ACHN (cell line): ENCODE data around the gene CASP10.

Experiments used
- DNase-seq: peaks from one replicate; pipeline ENCODE4 v3.0.0-alpha.2; 2015
- in situ Hi-C: cut with HindIII; loops from 2 replicates; pipeline ENCODE4 v1.10.0; 2017; ENCODE audit warnings: low sequenced_read_pairs, low pct_ligation_motif_present, low pct_unique_long_range_greater_than_20kb

The CASP10 gene

DNA sequence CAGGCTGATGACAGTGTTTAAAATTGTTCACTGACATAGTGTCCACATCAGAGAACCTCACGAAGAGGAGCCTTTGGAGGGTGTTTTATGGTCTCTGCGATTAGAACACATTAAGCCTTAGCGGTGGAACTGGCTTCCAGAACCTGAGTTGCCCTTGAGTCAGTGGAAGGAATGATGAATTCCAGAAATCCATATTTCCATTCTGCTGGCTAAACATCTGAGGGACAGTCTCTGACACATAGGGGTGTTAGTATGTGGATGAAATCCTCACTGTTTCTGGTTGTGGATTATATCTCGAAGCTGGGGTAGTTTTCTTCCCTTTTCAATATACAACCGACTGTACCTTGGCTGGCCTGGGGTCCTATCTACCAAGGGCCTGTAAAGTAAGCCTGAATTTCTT is 4.0 kb downstream of the CASP10 start:
- in situ Hi-C loops, result loop anchor here (10.0 kb wide), 1 partner anchor 282 kb away; no protein-coding TSS in a partner anchor
- DNase-seq, result no peak

DNA sequence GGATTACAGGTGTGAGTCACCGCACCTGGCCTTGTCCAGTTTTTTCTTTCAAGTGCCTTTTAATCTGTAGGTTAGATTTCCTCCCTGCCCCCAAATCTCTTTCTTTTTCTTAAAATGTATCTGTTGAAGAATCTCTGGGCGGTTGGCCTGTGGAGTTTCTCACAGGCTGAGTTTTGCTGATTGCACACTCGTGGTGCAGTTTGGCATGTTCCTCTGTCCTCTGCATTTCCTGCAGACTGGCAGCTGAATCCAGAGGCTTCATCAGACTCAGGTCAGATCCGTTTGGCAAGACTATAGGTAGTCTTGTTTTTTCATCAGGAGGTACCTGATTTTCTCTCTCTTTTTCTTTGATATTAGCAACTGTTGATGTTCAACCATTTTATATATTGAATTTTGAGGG is 5.5 kb downstream of the CASP10 start:
- in situ Hi-C loops, result loop anchor here (10.0 kb wide), 1 partner anchor 284 kb away; no protein-coding TSS in a partner anchor
- DNase-seq, result no peak

DNA sequence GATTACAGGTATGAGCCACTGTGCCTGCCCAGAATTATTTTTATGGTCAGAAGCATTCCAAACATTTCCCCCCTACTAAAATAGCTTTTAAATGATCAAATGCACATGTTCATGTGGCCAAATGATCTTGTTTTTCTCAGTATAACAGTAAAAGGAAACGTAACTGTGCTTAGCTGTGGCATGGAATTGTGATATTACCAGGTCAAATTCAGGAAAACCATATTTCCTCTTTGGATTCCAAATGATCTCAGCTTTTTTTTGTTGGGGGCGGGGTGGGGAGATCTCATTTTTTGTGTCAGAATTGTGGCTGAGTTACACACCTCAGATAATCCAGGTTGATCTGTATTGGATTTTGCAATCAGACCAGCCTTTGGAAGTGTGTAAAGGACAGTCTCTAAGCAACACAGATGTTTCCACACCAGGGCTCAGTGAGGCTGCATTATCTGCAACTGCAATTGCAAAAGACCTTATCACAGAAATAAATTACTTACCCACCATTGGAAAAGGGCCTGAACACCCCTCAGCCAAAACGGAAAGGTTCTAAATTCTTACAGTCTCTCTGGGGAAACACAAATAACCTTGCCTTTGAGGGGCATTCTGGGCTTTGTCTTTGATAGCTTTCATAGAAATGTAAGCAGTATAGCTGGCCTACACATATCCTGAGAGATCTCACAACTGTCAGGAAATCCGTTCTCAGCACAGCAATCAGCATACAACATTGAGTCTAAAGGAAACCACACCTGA is 8.4 kb downstream of the CASP10 start:
- in situ Hi-C loops, result no loop called here
- no peak for DNase-seq

DNA sequence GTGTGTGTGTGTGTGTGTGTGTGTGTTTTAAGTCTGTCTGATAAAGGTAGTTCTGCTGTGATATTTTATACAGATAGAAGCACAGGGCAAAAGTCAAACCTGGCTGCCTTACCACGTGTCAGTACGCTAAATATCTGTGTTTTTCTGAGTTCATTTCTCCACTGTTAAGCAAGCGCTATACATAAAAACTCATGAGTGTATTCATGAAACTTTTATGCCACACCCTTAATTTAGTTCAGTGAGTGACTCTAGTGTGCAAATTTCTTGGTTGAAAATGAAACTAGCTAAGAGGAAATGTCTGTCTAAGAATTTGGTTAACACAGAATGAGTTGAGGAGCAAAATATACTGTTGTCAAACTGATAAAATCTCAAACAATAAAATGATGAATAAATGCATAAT is 11.2 kb downstream of the CASP10 start:
- DNase-seq, result no peak
- in situ Hi-C loops, result no loop called here

DNA sequence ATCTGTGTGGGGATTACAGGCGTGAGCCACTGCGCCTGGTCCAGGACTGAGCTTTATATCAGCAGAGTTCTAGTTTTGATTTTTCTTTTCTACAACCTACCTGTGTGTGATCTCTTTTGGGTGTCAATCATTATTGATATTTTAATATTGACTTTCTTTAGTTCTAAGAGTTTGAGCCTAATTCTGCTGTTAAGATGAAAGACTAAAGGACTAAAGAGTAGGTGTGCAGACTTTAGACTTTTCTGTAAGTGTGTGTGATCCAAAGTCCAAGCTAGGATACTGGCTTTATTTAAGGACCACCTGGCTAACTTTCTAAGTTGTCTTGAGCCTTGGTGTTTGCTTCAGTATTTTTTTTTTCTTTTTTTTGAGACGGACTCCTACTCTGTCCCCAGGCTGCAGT is 12.4 kb downstream of the CASP10 start:
- no peak for DNase-seq
- in situ Hi-C loops, result no loop called here

DNA sequence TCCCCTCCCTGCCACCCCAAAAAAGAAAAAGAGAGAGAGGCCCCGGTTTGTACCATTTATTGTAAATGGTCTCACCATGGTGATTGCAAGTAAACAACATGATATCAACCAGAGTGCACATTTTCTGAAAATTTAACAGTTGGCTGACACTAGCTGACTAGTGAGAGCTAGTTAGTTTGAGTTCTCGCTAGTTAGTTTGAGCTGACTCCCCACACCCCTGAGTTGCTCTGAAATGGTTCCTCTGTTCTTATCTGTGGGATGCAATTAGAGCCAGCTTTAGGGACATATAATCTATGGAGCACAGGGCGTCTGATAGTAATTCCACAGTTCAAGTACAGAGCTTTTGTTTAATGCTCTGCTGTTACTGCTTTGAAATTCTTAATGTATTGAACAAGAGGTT is 13.1 kb downstream of the CASP10 start:
- no peak for DNase-seq
- in situ Hi-C loops, result no loop called here

DNA sequence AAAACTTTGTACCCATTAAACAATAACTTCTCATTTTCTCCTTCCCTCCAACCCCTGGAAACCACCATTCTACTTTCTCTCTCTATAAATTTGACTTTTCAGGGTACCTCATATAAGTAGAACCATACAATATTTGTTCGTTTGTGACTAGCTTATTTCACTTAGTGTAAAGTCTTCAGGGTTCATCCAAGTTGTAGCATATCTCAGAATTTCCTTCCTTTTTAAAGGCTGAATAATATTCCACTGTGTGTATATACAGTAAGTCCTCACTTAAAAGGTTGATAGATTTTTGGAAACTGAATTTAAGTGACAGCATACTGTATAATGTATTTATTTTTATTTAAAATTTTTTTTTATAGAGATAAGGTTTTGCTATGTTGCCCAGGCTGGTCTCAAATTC is 13.9 kb downstream of the CASP10 start:
- in situ Hi-C loops, result no loop called here
- DNase-seq, result no peak

DNA sequence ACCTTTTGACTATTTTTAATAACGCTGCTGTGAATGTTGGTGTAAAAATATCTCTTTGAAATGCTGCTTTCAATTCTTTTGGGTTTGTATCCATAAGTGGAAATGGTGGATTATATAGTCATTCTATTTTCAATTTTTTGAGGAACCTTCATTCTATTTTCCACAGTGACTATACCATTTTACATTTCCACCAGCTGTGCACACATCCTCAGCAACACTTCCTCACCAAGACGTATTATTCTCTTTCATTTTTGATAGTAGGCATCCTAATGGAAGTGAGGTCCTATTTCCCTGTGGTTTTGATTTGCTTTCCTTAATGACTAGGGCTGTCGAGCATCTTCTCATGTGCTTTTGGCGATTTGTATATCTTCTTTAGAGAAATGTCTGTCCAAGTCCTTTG is 14.8 kb downstream of the CASP10 start:
- in situ Hi-C loops, result no loop called here

DNA sequence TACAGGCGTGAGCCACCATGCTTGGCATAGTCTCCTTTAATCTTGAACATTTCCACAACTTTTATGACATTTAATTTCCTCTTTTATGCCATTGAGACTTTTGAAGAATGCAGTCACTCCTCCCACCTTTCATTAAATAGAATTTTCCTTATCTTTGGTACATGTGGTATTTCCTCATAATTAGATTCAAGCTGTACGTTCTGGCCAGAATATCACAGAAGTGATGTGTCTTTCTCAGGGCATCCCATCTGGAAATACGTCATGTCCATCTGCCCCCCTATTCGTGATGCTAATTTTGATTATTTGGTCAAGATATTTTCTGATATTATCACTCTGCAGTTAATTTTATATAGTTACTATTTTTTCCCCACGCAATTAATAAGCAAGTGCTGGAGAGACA is 16.9 kb downstream of the CASP10 start:
- in situ Hi-C loops, result no loop called here
- DNase-seq, result no peak

More for the DNA sequence above, 14.8 kb downstream of the CASP10 start:
- no peak for DNase-seq

DNA sequence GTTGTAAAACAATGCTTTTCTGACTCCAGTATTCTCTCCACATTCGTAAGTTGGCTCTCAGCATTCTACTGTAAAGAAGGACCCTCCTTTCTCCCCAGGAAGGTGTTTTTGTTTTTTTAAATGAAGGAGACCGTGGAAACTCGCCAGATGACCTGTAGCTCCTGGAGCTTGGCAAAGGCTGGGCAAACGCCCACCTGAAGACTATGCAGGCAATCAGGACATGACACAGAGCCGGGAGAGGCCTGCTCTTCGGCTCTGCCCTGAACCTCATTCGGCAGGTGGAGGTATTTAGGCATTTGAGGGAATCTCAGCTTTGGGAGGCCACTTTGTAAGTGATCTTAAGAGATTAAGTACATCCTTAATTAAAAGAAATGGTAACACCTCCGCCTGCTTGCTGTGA is 17.4 kb downstream of the CASP10 start:
- in situ Hi-C loops, result no loop called here
- DNase-seq, result no peak

DNA sequence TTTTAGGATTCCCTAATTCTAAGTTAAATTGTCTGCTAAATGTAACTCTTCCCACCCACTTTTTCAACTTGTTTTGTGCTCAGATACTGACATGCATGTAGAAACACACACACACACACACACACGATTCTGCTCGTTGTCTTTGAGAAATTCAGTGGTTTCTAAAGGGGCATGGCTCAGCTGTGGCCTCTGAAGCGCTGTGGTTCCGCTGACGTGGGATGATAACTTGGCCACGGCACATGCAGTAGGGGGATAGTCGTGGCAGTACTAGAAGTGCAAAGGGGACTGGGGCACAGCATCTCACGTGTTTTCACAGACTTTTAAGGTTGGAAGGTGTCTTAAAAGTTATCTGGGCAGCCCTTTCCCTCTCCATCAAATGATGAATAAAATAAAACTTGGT is 18.4 kb downstream of the CASP10 start:
- in situ Hi-C loops, result no loop called here
- no peak for DNase-seq

DNA sequence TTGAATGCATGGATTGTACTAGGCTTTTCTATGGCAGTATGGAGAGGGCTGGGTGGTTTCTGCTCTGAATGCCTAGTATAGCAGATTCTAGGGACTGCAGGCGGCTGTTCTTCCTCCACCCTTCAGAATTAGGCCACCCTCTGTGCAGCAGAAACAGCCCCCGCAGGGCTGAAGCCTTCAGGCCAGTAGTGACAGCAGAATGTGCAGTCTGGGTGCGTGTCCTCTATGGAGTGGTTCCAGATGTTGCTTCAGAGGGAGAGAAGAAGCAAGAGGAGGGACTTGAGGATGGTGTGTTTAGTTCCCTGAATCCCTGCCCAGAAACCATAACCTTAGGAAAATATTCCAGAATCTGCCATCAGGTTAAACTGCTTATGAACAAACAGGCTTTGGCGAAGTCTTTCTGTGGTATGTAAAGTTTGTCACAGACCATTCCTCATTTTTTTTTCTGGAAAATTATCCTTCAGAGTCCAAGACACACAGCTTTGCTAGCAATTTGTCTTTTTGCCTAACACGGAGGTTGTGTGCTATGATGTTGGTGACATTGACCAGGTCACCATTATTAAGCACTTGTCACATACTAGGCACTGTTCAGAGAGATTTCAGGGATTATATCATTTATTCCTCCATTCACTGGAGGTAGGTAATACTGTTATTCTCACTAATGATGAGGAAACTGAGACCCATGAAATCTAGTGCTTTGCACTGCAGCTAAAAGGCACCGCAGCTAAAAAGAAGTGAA is 21.1 kb downstream of the CASP10 start:
- no peak for DNase-seq
- in situ Hi-C loops, result no loop called here

DNA sequence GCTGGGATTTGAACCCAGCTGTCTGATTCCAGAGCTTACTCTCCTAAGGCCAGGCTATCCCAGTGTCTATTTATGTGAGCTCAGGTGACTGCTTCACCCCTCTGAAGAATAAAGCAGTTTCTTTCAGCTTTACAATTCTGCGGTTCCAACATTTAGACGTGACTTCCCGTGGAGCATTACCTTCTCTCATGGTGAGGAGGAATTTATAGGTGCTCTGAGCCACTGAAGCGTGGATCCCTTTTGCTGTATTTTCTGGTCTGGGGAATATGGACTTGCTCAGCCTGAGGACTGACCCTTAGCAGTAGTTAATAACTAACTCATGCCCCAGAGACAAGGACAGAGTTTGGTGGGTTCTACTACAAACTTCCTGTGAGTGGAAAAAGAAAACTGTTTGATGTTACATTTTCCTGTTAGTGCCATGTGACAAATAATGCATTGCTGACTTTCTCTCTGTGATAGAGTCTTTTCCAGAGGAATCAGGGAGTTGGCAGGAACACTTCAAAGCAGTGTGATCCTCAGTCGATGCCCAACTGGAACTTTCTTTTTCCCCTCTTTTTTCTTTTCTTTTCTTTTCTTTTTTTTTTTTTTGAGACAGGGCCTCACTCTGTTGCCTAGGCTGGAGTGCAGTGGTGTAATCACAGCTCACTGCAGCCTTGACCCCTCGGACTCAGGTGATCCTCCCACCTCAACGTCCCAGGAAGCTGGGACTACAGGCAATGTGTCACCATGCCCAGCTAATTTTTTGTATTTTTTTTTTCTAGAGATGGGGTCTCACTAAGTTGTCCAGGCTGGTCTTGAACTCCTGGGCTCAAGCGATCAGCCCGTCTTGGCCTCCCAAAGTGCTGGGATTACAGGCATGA is 21.9 kb downstream of the CASP10 start:
- DNase-seq, result no peak
- in situ Hi-C loops, result no loop called here

DNA sequence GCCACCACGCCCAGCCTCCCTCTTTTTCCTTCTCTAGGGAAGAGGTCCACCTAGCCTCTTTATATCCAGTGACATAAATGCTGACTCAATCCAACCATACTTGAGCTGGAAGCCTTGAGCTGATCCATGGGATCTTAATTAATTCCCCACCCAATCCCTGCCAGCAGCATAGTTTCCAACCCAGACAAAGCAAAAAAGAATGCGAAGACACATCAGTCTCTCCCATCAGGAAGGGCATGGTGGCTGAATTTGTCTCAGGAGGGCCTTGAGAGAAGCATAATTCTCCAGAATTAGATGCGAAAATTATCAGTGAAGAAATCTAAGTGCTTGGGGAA is 22.5 kb downstream of the CASP10 start:
- in situ Hi-C loops, result no loop called here

DNA sequence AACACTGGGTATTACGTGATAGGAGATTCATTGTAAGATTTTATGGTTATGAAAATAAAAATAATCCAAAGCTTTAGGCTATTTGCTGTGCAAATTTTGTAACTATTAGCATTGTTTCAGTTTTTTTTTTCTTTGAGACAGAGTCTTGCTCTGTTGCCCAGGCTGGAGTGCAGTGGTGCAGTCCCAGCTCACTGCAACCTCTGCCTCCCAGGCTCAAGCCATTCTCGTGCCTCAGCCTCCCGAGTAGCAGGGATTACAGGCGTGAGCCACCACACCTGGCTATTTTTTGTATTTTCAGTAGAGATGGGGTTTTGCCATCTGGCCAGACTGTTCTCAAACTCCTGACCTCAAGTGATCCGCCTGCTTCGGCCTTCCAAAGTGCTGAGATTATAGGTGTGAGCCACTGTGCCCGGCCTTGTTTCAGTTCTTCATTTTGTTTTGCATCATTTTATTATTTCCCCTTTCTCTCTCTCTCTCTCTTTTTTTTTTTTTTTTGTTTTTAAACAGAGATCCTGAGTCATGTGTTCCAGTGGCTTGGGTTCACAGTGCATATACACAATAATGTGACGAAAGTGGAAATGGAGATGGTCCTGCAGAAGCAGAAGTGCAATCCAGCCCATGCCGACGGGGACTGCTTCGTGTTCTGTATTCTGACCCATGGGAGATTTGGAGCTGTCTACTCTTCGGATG is 25.8 kb downstream of the CASP10 start:
- in situ Hi-C loops, result no loop called here
- no peak for DNase-seq

More for the DNA sequence above, 22.5 kb downstream of the CASP10 start:
- DNase-seq, result no peak

DNA sequence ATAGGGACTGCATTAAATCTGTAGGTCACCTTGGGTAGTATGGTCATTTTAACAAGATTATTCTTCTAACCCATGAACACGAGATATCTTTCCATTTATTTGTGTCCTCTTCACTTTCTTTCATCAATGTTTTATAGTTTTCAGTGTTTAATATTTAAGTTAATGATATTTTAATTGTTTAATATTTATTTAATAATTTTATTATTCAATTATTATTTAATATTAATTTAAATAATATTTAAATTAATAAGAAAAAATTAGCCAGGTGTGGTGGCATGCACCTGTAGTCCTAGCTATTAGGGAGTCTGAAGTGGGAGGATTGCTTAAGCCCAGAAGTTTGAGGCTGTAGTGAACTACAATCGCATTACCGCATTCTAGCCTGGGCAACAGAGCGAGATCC is 33.0 kb downstream of the CASP10 start:
- in situ Hi-C loops, result no loop called here
- no peak for DNase-seq

DNA sequence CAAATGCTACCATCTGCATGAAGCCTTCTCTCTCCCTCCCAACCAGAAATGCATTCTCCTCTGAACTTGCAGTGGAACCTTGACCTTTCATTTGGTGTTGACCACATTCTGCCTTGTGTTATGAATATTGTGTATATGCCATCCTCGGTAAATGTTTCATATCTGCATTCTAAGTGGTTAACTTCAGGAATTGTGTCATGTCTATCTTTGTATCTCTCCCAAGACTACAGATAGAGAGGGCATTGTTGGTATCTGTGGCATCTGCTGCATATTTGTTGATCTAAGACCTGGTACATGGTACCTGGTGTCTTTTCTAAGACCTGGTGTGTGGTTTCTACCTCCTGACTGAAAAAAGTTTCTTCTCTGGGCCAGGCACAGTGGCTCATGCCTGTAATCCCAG is 34.0 kb downstream of the CASP10 start:
- in situ Hi-C loops, result no loop called here

DNA sequence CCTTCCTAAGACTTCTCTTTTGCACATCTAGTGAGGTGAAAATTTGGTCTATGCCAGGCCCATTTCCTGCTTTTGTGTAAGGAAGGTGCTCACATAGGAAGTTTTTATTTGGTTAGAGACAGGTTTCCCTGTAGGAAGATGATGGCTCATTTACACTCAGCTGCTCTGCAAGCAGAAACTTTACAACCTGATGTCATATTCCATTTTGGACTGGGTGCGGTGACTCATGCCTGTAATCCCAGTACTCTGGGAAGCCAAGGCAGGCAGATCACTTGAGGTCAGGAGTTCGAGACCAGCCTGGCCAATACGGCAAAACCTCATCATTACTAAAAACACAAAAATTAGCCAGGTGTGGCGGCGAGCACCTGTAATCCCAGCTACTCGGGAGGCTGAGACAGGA is 35.8 kb downstream of the CASP10 start:
- DNase-seq, result no peak
- in situ Hi-C loops, result no loop called here

More for the DNA sequence above, 34.0 kb downstream of the CASP10 start:
- DNase-seq, result no peak
